Endodermal cell (in vitro differentiated cells): ENCODE measurements around the gene CBLN3. TPM values are rescaled to one million over a fixed set of nuclear protein-coding genes. Genes with fewer than 3 reads are reported as not detected.
A peak's percentile ranks its signal among the peaks of the same experiment; 100 is the strongest.

Experiments used
- DNase-seq: peaks from one replicate; pipeline ENCODE4 v3.0.0-alpha.2; 2017
- H3K27ac ChIP-seq: 2 replicates; pipeline ENCODE4 v1.5.1; 2013; ENCODE audit warnings: mild to moderate bottlenecking, low read depth, low read length, moderate library complexity
- H3K27me3 ChIP-seq: 2 replicates; pipeline ENCODE4 v1.6.1; 2013; ENCODE audit warnings: mild to moderate bottlenecking, low read length, moderate library complexity; ENCODE audit not compliant: insufficient read depth, control insufficient read depth, poor library complexity, severe bottlenecking
- H3K36me3 ChIP-seq: 2 replicates; pipeline ENCODE4 v1.7.0; 2013; ENCODE audit warnings: mild to moderate bottlenecking, low read length, moderate library complexity; ENCODE audit not compliant: control insufficient read depth, insufficient read depth
- H3K4me1 ChIP-seq: one replicate; pipeline ENCODE4 v1.7.0; 2013; ENCODE audit warnings: low read length; ENCODE audit not compliant: control insufficient read depth, insufficient read depth
- H3K4me3 ChIP-seq: 2 replicates; pipeline ENCODE4 v1.5.1; 2013; ENCODE audit warnings: mild to moderate bottlenecking, low read length, moderate library complexity
- H3K9ac ChIP-seq: 2 replicates; pipeline ENCODE4 v1.6.1; 2013; ENCODE audit warnings: mild to moderate bottlenecking, low read length, moderate library complexity; ENCODE audit not compliant: poor library complexity, severe bottlenecking; ENCODE audit errors: extremely low read depth
- H3K9me3 ChIP-seq: 2 replicates; pipeline ENCODE4 v1.6.1; 2013; ENCODE audit warnings: mild to moderate bottlenecking, low read length, moderate library complexity; ENCODE audit not compliant: control insufficient read depth
- H3K27ac Mint-ChIP-seq: 2 replicates; pipeline ENCODE4 v1.8.0; 2020; ENCODE audit warnings: mixed read lengths
- H3K27me3 Mint-ChIP-seq: 2 replicates; pipeline ENCODE4 v1.8.0; 2021; ENCODE audit warnings: mild to moderate bottlenecking, mixed read lengths; ENCODE audit not compliant: insufficient read depth
- H3K36me3 Mint-ChIP-seq: 2 replicates; pipeline ENCODE4 v1.8.0; 2020; ENCODE audit warnings: low read depth, mixed read lengths
- H3K4me1 Mint-ChIP-seq: 2 replicates; pipeline ENCODE4 v1.8.0; 2020; ENCODE audit warnings: mixed read lengths
- H3K4me3 Mint-ChIP-seq: 2 replicates; pipeline ENCODE4 v1.8.0; 2020; ENCODE audit warnings: mild to moderate bottlenecking, moderate library complexity, mixed read lengths
- H3K9me3 Mint-ChIP-seq: 2 replicates; pipeline ENCODE4 v1.8.0; 2020; ENCODE audit warnings: mild to moderate bottlenecking, mixed read lengths
- WGBS, 2 experiments: methylation state at CpG; one replicate each; pipeline versions ENCODE4 v1.1.5 to v1.1.7; 2013; ENCODE audit warnings: missing lambda C conversion rate in 2 of 2, mixed read lengths in 1 of 2; ENCODE audit not compliant: insufficient coverage in 1 of 2, insufficient read length in 1 of 2; 5-methylcytosine and 5-hydroxymethylcytosine counted together
- total RNA-seq, 2 donors: library from RNA; stranded (reverse); fragmentation: NEBNext Ultra II Directional in 1 of 2; extraction: Animal tissue kit (Norgen Biotek cat#: 25700) in 1 of 2; gene quantifications; 2 replicates in 1 of 2; 3 replicates in 1 of 2; pipeline ENCODE4 v1.2.1, GENCODE V29; 2021
- TF ChIP-seq, protein P1 (sequence below): fragments of 200-600 bp; sonication (generic); conservative IDR thresholded peaks from 2 replicates; pipeline ENCODE4 v1.5.0; 2021; ENCODE audit warnings: antibody characterized with exemption, mild to moderate bottlenecking

CBLN3 gene
- total RNA-seq, 2 donors from 2014 or later: 2.1 to 2.4 TPM

DNA sequence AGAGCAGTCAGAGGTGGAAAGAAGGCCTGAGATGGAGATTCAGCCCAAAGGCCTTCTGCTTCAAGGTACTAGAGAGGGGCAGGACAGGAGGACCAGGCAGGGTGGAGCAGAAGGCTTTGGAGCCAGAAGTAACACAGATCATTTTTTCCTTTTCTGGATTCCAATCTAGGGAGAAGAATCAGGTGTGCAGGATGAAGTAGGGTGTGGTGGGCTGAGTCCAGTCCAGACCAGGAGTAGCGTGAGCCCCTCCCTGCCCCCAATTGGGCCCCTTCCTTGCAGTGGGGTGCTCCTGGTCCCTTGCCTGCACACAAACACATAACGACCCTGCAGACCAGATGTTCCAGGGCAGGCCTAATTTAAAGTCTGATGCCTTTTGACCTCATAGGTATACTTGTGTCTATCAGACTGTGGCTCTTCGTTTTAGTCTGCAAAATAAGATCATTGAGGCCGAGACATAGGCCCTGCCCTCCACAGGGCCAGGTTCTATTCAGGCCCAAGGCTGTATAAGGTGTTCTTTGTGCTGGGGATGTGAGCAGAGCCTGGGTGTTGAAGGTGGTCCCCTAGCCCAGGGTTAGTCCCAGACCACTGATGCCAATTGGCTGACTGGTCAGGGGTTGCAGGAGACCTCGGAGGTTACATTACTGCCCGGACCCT is 31.7 kb downstream of the CBLN3 start:
- H3K27me3 Mint-ChIP-seq: peaks cover 7% of the 10 kb centered on the region
- H3K36me3 Mint-ChIP-seq: no peaks in the 10 kb centered on the region
- Histone ChIP-seq H3K27me3 (no peaks in the 10 kb centered on the region), H3K36me3 (no peaks in the 10 kb centered on the region), H3K4me3 (no peak overlapping the region), H3K27ac (no peak overlapping the region), H3K9me3 (no peaks in the 10 kb centered on the region), H3K9ac (no peak overlapping the region), H3K4me1 (peaks cover 3% of the 10 kb centered on the region)
- no peak for DNase-seq
- peaks cover 29% of the 10 kb centered on the region for H3K4me1 Mint-ChIP-seq
- TF ChIP-seq, protein P1, sequence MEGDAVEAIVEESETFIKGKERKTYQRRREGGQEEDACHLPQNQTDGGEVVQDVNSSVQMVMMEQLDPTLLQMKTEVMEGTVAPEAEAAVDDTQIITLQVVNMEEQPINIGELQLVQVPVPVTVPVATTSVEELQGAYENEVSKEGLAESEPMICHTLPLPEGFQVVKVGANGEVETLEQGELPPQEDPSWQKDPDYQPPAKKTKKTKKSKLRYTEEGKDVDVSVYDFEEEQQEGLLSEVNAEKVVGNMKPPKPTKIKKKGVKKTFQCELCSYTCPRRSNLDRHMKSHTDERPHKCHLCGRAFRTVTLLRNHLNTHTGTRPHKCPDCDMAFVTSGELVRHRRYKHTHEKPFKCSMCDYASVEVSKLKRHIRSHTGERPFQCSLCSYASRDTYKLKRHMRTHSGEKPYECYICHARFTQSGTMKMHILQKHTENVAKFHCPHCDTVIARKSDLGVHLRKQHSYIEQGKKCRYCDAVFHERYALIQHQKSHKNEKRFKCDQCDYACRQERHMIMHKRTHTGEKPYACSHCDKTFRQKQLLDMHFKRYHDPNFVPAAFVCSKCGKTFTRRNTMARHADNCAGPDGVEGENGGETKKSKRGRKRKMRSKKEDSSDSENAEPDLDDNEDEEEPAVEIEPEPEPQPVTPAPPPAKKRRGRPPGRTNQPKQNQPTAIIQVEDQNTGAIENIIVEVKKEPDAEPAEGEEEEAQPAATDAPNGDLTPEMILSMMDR: no peak
- H3K27ac Mint-ChIP-seq: no peak overlapping the region
- no peak overlapping the region for H3K4me3 Mint-ChIP-seq
- 75 to 86% methylated on average over 2 to 6 of the region's 6 CpGs for WGBS, 2 experiments
- H3K9me3 Mint-ChIP-seq: no peaks in the 10 kb centered on the region

DNA sequence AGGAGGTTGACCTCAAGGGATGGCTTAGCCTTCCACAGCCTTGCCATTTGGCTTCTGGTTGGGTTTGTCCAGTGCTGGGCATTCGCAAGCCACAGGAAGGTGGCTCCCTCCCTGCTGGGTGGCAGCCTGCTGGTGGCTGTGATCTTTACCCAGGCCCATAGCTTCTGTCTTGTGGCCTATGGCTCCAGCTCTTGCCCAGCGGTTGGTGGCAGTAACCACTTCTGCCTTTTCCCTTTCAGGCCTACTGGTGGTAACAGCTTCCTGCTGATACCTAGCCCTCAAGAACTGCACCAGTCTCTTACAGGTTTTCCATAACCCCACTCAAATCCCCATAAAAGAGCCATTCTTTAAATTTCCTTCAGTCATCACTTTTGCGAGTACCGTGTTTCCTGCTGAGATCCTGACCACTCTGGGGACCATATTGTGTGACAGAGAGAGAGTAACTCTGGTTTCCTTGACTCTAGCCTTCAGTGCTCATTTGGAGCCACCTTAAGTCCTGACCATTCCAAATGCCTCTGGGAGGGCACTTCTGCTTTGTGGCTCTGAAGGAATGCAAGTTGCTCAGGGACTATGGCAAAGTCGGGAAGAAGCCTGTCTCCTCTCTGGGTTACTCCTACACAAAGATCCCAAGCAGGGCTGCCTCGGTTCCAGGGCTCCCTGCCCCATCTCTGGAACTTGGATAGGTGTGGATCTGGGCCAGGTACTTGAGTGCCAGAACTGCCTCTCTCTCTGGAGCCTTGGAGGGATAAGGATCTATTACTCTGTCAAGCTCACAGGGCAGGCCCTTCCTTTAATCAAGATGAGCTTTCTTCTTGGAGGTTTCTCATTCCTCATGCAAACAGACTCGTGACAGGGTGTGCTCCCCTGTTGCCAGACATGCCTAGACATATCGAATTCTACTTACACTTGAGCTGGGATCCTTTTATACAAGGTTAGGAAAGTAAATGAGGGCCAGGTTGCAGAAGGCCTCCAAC is 33.6 kb downstream of the CBLN3 start:
- Histone ChIP-seq H3K4me3 (no peak overlapping the region), H3K27ac (no peak overlapping the region), H3K36me3 (no peaks in the 10 kb centered on the region), H3K4me1 (peaks cover 3% of the 10 kb centered on the region), H3K9me3 (no peaks in the 10 kb centered on the region), H3K9ac (no peak overlapping the region), H3K27me3 (peaks cover 5% of the 10 kb centered on the region)
- Mint-ChIP-seq H3K9me3 (no peaks in the 10 kb centered on the region), H3K4me3 (no peak overlapping the region), H3K4me1 (peaks cover 28% of the 10 kb centered on the region), H3K27ac (no peak overlapping the region), H3K36me3 (no peaks in the 10 kb centered on the region), H3K27me3 (peaks cover 12% of the 10 kb centered on the region)
- 89% methylated on average over 7 to 8 of the region's 8 CpGs for WGBS, 2 experiments
- no peak for DNase-seq
- TF ChIP-seq, protein P1: no peak

GRCh38 chr14:24394275-24394674 is 35.2 kb downstream of the CBLN3 start:
- no peaks in the 10 kb centered on the region for H3K9me3 ChIP-seq
- Mint-ChIP-seq H3K4me1 (peaks cover 21% of the 10 kb centered on the region), H3K27me3 (peaks cover 18% of the 10 kb centered on the region), H3K36me3 (no peaks in the 10 kb centered on the region), H3K4me3 (no peak overlapping the region), H3K27ac (no peak overlapping the region), H3K9me3 (no peaks in the 10 kb centered on the region)
- H3K36me3 ChIP-seq: no peaks in the 10 kb centered on the region
- H3K4me3 ChIP-seq: no peak overlapping the region
- TF ChIP-seq, protein P1: peak; percentile 23
- WGBS, 2 experiments: 70% methylated on average over 3 of the region's 3 CpGs; no CpG with 5 or more reads in 1 of the 2 experiments
- H3K27me3 ChIP-seq: peaks cover 11% of the 10 kb centered on the region
- H3K27ac ChIP-seq: no peak overlapping the region
- H3K9ac ChIP-seq: no peak overlapping the region
- H3K4me1 ChIP-seq: no peaks in the 10 kb centered on the region
- DNase-seq: no peak
